ENCODE measurements around the gene TTC1. TPM values are rescaled to one million over a fixed set of nuclear protein-coding genes. Genes with fewer than 3 reads are reported as not detected.
"Not testable (repeated sequence)": the region's sequence is repeated elsewhere in the genome, so short reads cannot be mapped to it uniquely, and the experiment has no call there.

TTC1 gene
- total RNA-seq, 1 donor from 2014 or later = 38.0 TPM

DNA sequence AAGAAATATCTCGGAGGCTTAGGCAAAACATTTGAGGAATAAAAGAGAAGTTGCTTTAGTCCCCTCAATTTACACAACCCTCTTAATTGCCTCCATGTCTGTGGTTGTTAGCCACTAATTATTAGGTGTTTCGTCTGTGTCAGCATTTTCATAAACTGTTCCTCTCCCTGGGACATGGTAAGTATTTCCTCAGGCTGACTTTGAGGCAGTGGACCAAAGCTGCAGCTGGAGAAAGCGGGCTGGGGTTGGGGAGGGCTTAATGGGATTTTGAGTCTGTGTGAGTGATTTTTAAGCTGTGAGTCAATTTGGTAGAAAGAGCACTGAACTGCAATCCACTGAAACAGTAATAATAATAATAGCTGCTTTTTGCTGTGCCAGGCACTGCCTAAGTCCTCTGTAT, 13.0 kb upstream of the TTC1 start:
- DNase-seq (ENCODE audit: low spot score) = no peak

DNA sequence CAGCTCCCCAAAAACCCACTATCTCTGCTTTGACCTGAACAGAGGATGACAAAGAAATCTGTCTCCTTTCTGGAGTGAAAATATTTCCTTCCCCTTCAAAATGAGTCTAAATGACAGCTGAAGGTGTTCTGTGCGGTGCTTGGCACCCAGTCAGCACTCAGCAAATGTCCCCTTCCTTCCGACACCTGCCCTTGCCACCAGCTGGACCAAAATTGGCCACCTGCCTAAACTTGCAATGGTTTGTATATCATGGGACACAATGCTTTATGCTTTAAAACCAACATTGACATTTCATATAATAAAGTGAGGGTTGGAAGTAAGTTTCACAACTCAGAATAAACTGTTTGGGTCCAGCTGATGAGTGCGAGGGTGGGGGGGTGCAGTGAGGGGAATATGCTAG, 7.5 kb upstream of the TTC1 start:
- no peak for DNase-seq (ENCODE audit: low spot score)

DNA sequence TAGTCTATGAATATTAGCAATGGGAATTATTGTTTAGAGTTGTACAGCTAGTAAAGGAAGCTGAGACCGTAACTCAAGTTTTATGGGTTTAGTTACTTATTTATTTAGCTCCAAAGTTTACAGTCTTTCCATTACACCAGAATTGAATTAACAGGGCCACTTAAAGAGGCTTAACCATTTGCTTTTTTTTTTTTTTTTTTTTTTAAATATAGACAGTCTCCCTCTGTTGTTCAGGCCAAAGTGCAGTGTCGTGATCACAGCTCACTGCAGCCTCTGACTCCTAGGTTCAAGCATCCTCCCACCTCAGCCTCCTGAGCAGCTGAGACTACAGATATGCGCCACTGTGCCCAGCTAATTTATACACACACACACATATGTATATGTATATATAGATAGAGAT, 1.4 kb upstream of the TTC1 start:
- DNase-seq (ENCODE audit: low spot score) = no peak

- DNase-seq (ENCODE audit: low spot score) = not testable (repeated sequence)
Observed at GRCh38 chr5:160008529-160008876, 436 bp upstream of the TTC1 start.

DNA sequence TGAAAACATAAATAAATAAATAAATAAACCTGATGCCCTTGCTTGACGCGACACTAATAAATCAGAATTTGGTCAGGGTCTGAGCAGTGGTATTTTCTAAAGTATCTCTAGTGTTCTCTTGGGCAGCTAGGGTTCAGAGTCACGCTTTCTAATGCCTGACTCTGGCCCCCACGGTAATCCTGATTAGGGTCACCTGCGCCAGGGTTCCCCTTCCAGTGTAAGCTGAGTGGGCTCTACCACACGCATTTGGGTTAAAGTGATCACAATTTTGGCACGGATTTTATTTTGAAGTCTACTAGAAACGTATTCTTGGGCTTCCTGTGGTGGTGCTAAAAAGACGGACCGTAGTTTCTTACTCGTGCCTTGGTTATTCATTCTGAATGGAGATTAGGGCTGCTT, 651 bp downstream of the TTC1 start:
- DNase-seq (ENCODE audit: low spot score) = no peak

GRCh38 chr5:160011471-160011870, 2.5 kb downstream of the TTC1 start:
- DNase-seq (ENCODE audit: low spot score) = no peak

DNA sequence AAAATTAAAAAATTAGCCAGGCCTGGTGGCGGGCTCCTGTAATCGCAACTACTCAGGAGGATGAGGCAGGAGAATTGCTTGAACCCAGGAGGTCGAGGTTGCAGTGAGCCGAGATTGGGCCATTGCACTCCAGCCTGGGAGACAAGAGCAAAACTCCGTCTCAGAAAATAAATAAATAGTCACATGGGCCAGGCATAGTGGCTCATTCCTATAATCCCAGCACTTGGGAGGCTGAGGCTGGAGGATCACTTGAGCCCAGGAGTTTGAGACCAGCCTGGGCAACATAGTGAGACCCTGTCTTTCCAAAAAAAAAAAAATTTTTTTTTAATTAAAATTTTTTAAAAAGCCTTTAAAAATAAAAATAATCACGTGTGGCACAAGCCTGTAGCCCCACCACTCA, 5.3 kb downstream of the TTC1 start:
- not testable (repeated sequence) for DNase-seq (ENCODE audit: low spot score)

DNA sequence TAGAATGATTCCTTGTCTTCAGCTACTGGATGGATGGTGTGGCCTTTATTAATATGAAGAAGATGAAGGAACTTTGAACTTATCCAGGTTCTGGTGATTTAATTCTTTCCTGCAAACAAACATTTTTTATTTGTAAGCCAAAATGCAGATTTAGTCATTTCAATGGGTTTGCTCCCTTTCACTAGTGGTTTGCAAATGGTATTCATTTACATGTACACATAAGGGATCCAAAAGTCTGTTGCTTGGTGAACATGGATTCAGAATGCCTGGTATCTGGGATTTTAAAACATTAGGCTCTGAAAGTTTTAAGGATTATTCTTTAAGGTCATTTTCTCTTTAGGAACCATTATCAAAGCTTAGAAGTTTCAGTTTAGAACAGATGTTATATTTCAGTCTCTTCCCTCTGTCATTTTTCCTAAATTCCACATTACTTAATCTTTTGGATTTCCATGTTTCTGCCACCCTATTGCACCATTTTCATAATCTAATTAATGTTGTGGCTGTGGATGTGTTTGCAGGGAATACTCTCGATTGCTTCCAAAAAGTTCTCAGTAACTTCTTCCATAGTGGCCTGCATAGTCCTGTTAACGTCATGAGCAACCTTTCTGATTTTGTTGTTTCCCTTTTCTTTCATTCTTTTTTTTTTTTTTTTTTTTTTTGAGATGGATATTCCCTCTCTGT, 10.1 kb downstream of the TTC1 start:
- no peak for DNase-seq (ENCODE audit: low spot score)

GRCh38 chr5:160020266-160020770, 11.4 kb downstream of the TTC1 start:
- no peak for DNase-seq (ENCODE audit: low spot score)

DNA sequence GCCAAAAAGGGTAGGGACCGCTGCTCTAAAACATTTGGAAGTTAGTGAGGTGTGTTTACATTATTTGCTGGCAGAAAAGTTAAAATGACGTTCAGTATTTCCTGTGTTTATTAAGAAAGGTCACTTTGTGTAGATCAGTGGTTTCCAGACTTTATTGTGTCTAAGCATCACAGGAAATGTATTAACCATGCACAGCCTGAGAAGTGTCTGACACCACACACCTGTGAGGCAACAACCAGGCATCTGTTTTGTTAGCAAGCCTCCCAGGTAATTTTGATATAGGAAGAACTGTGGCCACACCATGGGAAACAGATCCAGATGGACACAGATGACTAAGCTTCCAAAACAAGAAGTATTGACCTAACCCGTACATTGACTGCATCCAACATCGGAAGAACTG, 12.0 kb downstream of the TTC1 start:
- no peak for DNase-seq (ENCODE audit: low spot score)

GRCh38 chr5:160021831-160022446, 13.0 kb downstream of the TTC1 start:
- peak; percentile 66 for DNase-seq (ENCODE audit: low spot score)

- DNase-seq (ENCODE audit: low spot score) = no peak
Observed at GRCh38 chr5:160023007-160023907, 14.3 kb downstream of the TTC1 start.

- no peak for DNase-seq (ENCODE audit: low spot score)
Observed at GRCh38 chr5:160023908-160024630, 15.1 kb downstream of the TTC1 start.

- no peak for DNase-seq (ENCODE audit: low spot score)
Observed at GRCh38 chr5:160029004-160029403, 20.1 kb downstream of the TTC1 start.

- DNase-seq (ENCODE audit: low spot score) = no peak
Observed at GRCh38 chr5:160029540-160030139, 20.7 kb downstream of the TTC1 start.

GRCh38 chr5:160030631-160031377, 21.9 kb downstream of the TTC1 start:
- DNase-seq (ENCODE audit: low spot score) = no peak

- no peak for DNase-seq (ENCODE audit: low spot score)
Observed at GRCh38 chr5:160033546-160034252, 24.8 kb downstream of the TTC1 start.

- DNase-seq (ENCODE audit: low spot score) = no peak
Observed at GRCh38 chr5:160036243-160036642, 27.3 kb downstream of the TTC1 start.

- DNase-seq (ENCODE audit: low spot score) = no peak
Observed at GRCh38 chr5:160036884-160037283, 27.9 kb downstream of the TTC1 start.

GRCh38 chr5:160039810-160040470, 31.0 kb downstream of the TTC1 start:
- DNase-seq (ENCODE audit: low spot score) = no peak
